PFSK-1 (cell line): ENCODE measurements around the gene EIF1.

Experiments
- FOXP2 ChIP-seq: optimal IDR thresholded peaks from 2 replicates; pipeline ENCODE3; 2011; ENCODE audit warnings: borderline replicate concordance, control low read depth, inconsistent platforms; ENCODE audit not compliant: insufficient read depth; ENCODE audit errors: extremely low read length, extremely low read depth
- POLR2AphosphoS5 ChIP-seq: IDR thresholded peaks from 2 replicates; pipeline ENCODE4 v1.6.1; 2012; ENCODE audit warnings: low read depth, mild to moderate bottlenecking, control low read depth, low read length, moderate library complexity
- REST ChIP-seq, 2 experiments: IDR thresholded peaks; 2 replicates each; pipeline versions ENCODE4 v1.6.1 to v1.8.0; 2011 to 2012; ENCODE audit warnings: low read depth in 2 of 2, low read length in 2 of 2, control low read depth in 1 of 2, inconsistent platforms in 1 of 2, mild to moderate bottlenecking in 1 of 2, moderate library complexity in 1 of 2; ENCODE audit not compliant: insufficient read depth in 1 of 2
- SIN3A ChIP-seq: IDR thresholded peaks from 2 replicates; pipeline ENCODE4 v1.6.1; 2012; ENCODE audit warnings: mild to moderate bottlenecking, low read length, moderate library complexity, borderline replicate concordance; ENCODE audit not compliant: insufficient read depth
- TAF1 ChIP-seq: IDR thresholded peaks from 2 replicates; pipeline ENCODE4 v1.6.1; 2012; ENCODE audit warnings: low read length, control low read depth, borderline replicate concordance; ENCODE audit not compliant: insufficient read depth

The EIF1 gene

GRCh38 chr17:41659427-41660212 is 29.1 kb upstream of the EIF1 start:
- no peak for TF ChIP-seq TAF1
- no peak for TF ChIP-seq POLR2AphosphoS5
- TF ChIP-seq SIN3A, result no peak
- TF ChIP-seq FOXP2, result no peak
- TF ChIP-seq REST (IDR thresholded peaks at IDR 0.05; ENCODE audit: insufficient read depth in 1 of 2, low read depth in 2 of 2, low read length in 2 of 2), result no peak

GRCh38 chr17:41660221-41660711 is 28.4 kb upstream of the EIF1 start:
- TF ChIP-seq TAF1, result no peak
- TF ChIP-seq FOXP2, result no peak
- TF ChIP-seq POLR2AphosphoS5, result no peak
- TF ChIP-seq SIN3A, result no peak
- TF ChIP-seq REST (IDR thresholded peaks at IDR 0.05; ENCODE audit: insufficient read depth in 1 of 2, low read depth in 2 of 2, low read length in 2 of 2), result no peak

GRCh38 chr17:41663451-41664171 is 25.1 kb upstream of the EIF1 start:
- TF ChIP-seq SIN3A, result no peak
- no peak for TF ChIP-seq TAF1
- no peak for TF ChIP-seq FOXP2
- TF ChIP-seq POLR2AphosphoS5, result no peak
- no peak for TF ChIP-seq REST (IDR thresholded peaks at IDR 0.05; ENCODE audit: insufficient read depth in 1 of 2, low read depth in 2 of 2, low read length in 2 of 2)

DNA sequence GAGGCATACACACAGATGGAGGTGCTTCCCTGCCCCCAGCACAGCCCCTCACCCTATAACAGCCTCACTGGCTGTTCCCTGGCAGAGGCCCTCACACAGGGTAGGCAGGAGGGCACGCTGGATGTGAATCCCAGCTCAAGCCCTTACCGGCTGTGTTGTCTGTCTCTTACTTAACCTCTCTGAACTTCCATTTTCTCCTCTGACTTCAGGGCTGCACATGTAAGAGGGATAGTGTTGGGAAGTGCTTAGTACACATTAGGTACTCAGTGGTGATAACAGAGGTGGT is 24.6 kb upstream of the EIF1 start:
- TF ChIP-seq SIN3A (no peak), REST (IDR thresholded peaks at IDR 0.05; ENCODE audit: insufficient read depth in 1 of 2, low read depth in 2 of 2, low read length in 2 of 2) (no peak), FOXP2 (no peak), TAF1 (no peak), POLR2AphosphoS5 (no peak)
